Aortic smooth muscle cell (primary cell): Measurements from ENCODE around the gene DENND1B. TPM values are rescaled to one million over a fixed set of nuclear protein-coding genes. Genes with fewer than 3 reads are reported as not detected.

ENCODE experiments used
- total RNA-seq: library from RNA; depleted of rRNA; stranded (reverse); fragments of >200 nt; gene quantifications from 2 replicates; pipeline ENCODE4 v1.2.3, GENCODE V29; 2014

Gene DENND1B, protein sequence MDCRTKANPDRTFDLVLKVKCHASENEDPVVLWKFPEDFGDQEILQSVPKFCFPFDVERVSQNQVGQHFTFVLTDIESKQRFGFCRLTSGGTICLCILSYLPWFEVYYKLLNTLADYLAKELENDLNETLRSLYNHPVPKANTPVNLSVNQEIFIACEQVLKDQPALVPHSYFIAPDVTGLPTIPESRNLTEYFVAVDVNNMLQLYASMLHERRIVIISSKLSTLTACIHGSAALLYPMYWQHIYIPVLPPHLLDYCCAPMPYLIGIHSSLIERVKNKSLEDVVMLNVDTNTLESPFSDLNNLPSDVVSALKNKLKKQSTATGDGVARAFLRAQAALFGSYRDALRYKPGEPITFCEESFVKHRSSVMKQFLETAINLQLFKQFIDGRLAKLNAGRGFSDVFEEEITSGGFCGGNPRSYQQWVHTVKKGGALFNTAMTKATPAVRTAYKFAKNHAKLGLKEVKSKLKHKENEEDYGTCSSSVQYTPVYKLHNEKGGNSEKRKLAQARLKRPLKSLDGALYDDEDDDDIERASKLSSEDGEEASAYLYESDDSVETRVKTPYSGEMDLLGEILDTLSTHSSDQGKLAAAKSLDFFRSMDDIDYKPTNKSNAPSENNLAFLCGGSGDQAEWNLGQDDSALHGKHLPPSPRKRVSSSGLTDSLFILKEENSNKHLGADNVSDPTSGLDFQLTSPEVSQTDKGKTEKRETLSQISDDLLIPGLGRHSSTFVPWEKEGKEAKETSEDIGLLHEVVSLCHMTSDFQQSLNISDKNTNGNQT
- 9.2 and 9.7 TPM in 2 replicates for total RNA-seq

DNA sequence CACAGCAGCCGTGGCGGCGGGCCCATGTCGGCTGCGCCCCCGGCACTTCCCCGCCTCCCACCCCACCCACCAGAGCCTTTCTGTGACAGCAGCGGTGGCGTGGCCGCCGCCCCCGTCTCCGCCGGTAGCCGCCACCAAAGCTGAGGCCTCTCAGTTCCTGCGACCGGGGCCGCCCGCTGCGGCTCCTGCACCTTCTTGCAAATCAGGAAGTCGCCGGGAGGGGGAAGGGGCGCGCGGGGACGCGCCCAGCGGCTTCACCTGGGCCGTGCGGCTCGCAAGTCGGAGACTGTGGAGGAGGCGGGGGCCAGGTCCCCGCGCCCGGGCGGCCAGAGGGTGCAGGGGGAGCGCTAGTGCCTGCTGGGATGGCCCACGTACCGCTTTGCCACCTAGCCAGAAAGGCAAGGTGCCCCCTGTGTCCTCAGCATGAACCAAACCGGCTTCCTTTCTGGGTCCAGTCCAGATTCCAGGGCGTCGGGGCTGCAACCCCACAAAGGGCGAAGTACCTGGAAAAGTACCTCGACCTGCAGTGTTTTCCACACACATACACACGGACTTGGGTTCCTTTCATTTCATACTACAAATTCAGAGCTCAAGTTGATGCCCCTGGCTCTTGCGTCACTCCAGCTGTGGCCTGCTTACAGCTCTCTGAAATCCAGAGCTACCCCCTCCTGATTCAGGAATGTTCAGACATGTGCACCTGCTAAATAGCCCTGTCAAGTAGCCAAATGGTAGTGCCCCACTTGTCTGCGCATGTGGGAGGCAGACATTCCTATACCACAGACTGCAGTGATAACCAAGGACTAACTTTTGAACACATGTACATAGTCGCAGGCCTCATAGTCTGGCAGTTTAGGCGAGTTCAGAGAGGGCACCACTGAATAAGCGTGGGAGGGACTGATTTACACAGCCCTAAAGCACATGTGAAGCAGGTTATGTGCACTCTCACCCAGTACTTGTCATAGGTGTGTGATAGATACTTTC is at the start of gene DENND1B:
Gene DENND1B (minus strand): TSS at position 199 of the 981 bp plus-strand sequence. CDS start 325 bp downstream, outside the sequence.

Other genes with a start within 250 kb of the DENND1B start
- 3.9 and 6.1 TPM in 2 replicates for gene C1orf53, start 127.2 kb upstream of the DENND1B start, total RNA-seq
- under 0.01 TPM in 1 of 2 replicates, not detected in the other for gene LHX9, start 141.9 kb upstream of the DENND1B start, total RNA-seq